B cell (primary cell): ENCODE results near the gene LRRC4C.

Experiments
- EZH2 ChIP-seq: IDR thresholded peaks from 2 replicates; pipeline ENCODE4 v1.6.1; 2012; ENCODE audit warnings: borderline replicate concordance, low read depth, mild to moderate bottlenecking, moderate library complexity, low read length; ENCODE audit not compliant: insufficient read depth, poor library complexity, severe bottlenecking
- TF ChIP-seq, protein P1 (sequence below): fragments of 200-600 bp; IDR thresholded peaks from one replicate; pipeline ENCODE4 v1.8.0; 2022; ENCODE audit warnings: antibody characterized with exemption, mild to moderate bottlenecking

DNA sequence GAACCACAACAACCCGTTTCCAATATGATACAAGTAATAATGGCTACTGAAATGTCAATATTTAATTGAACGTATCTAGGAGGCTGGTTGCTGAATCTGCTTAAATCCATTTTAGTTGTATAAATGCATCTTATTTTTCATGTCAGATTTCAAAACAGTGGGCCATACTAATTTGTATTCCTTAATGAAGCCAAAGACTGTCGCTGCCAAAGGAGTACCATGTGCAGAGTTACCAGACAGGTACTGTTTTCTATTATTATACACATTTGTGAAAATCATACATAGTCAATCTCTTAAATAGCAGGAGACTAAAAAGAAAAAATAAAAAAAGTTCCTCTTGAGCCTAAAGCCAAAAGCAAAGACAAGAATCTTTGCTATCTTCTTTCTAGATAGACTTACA is 632.3 kb downstream of the LRRC4C start:
- TF ChIP-seq, protein P1, sequence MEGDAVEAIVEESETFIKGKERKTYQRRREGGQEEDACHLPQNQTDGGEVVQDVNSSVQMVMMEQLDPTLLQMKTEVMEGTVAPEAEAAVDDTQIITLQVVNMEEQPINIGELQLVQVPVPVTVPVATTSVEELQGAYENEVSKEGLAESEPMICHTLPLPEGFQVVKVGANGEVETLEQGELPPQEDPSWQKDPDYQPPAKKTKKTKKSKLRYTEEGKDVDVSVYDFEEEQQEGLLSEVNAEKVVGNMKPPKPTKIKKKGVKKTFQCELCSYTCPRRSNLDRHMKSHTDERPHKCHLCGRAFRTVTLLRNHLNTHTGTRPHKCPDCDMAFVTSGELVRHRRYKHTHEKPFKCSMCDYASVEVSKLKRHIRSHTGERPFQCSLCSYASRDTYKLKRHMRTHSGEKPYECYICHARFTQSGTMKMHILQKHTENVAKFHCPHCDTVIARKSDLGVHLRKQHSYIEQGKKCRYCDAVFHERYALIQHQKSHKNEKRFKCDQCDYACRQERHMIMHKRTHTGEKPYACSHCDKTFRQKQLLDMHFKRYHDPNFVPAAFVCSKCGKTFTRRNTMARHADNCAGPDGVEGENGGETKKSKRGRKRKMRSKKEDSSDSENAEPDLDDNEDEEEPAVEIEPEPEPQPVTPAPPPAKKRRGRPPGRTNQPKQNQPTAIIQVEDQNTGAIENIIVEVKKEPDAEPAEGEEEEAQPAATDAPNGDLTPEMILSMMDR = no peak
- TF ChIP-seq EZH2 = no peak
